Measurements from ENCODE around the gene ZNF655.
A peak's percentile ranks its signal among the peaks of the same experiment; 100 is the strongest.

Gene ZNF655

DNA sequence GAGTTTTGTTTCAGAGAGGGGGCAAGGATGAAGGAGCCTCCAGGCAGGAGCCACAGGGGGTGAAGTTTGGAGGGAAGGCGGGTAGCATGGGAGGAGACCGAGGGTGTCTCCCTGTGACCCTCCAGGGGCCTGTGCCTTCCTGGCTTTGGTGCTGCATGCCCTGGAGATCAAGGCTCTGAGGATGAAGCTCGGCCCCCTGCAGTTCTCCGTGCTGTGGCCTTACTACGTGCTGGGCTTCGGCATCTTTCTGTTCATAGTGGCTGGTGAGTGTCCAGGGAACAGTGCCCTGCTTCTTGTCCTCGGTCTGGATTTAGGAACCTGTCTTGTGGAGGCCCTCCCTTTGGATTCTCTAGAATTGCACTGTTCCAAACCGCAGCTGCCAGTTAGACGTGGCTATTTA lies 49.1 kb downstream of the ZNF655 start:
- no peak for DNase-seq

- no peak for DNase-seq
These were observed 56.1 kb downstream of the ZNF655 start for GRCh38 chr7:99614495-99614894.

- DNase-seq = no peak
These were observed 57.5 kb downstream of the ZNF655 start for GRCh38 chr7:99615989-99616358.

GRCh38 chr7:99616359-99617191 lies 58.1 kb downstream of the ZNF655 start, which contains the start of gene ZSCAN25:
Gene ZSCAN25 (plus strand): TSS chr7:99616946. CDS start chr7:99619607, 2,661 bp downstream.
- peak; percentile 68 for DNase-seq

DNA sequence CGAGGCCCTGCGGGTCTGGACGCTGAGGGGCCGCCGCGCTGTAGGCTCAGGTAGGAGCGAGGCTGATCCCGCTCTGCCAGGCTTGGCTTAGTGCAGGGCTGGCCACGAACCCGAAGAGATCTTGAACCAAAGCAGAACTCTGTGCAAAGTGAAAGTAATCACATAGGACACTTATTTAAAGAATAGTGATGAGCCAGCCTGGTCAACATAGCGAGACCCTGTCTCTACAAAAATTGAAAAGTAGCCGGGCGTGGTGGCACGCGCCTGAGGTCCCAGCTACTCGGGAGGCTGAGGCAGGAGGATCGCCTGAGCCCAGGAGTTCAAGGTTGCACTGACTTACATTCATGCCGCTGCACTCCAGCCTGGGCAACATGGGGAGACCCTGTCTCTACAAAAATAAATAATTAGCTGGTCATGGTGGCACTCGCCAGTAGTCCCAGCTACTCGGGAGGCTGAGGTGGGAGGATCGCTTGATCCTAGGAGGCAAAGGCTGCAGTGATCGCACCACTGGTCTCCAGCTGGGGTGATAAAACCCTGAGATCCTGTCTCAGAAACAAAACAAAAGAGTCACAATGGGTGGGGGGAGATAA lies 58.8 kb downstream of the ZNF655 start:
- DNase-seq = no peak

DNA sequence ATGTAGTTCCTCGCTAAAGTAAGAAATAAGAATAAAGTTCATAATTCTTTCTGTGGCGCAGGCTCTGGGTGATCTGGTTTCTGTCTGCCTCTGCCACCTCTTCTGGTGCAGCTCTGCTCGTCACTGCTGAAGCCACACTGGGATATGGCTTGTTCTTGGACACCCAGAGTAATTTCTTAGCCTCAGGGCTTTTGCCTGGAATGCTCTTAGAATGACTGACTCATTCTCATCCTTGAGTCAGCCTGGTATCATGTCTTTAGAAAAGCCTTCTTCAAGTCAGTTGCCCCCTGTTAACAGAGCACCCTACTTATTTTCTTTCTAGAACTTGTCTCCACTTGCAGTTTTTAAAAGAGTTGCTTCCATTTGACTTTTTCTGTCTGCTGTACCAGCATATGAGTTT lies 60.3 kb downstream of the ZNF655 start:
- DNase-seq = peak; percentile 92

- no peak for DNase-seq
These were observed 61.2 kb downstream of the ZNF655 start for GRCh38 chr7:99619571-99620130.

- DNase-seq = no peak
These were observed 62.8 kb downstream of the ZNF655 start for GRCh38 chr7:99621271-99621670.

DNA sequence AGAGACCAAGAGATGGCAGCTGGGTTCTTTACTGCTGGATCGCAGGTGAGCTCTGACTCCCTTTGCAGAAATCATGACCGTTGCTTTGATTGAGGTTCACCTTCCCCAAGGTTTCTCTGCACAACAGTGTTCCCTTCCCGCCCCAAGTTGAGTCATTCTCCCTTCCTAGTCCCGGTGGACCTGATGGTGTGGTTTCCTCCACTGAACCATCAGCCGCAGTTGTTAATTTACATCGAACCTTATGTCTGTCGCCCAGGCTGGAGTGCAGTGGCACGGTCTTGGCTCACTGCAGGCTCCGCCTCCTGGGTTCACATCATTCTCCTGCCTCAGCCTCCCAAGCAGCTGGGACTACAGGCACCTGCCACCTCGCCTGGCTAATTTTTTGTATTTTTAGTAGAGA lies 64.2 kb downstream of the ZNF655 start:
- no peak for DNase-seq

DNA sequence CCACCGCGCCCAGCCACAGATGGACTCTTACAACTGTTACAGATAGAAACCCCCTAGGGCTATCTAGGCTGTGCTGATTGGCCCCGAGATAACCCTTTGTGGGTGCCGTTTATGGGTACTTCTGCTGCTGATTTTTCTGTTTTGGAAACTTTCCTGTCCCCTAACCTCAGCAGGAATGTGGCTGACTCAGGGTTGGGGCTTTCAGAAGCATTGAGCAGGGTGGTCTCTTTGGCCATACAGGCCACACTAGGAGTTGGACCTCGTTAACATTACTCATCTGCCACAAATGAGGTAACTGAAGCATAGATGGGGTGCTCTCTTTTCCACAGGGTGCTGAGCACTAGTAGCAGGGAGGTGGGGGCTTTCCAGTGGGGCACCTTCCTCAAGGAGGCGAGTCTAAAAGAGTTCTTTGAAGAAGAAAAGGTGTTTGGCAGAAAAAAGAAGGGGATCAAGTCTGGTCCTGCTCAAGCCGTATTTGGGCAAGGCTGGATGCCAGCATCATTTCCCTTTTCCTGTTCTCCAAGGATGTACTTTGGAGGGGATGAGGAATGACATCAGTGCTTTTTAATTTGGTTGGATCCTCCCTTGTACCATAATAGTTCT lies 64.8 kb downstream of the ZNF655 start:
- no peak for DNase-seq

DNA sequence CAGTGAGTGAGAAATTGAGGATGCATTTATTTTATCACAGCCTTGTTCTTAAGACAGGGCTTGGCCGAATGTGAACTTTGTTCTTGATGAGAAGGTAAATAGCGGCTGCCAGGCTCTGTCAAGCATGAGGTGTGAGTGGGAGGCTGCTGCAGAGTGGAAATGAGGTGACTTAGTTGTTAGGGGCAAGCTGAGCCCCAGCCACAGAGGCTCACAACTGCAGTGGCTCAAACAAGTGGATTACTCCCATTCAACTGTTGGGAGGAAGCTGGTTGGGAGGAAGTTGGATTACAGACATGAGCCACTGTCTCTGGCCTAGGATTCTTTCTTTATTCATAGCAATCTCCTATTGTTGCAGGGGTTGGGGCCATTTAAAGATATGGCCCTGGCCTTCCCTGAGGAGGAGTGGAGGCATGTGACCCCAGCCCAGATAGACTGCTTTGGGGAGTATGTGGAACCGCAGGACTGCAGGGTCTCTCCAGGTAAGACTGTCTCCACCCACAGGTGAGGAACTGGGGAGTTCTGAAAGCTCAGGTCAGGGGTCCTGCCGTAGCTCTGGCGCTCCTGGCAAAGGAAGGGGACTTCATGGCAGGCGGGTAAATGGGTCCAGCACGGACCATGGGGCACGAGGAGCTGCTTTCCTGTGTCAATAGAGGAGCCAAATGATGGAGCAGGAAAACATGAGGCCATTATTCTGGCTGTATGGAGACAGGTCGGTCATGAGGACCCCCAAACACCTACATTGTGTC lies 65.4 kb downstream of the ZNF655 start:
- DNase-seq = no peak

DNA sequence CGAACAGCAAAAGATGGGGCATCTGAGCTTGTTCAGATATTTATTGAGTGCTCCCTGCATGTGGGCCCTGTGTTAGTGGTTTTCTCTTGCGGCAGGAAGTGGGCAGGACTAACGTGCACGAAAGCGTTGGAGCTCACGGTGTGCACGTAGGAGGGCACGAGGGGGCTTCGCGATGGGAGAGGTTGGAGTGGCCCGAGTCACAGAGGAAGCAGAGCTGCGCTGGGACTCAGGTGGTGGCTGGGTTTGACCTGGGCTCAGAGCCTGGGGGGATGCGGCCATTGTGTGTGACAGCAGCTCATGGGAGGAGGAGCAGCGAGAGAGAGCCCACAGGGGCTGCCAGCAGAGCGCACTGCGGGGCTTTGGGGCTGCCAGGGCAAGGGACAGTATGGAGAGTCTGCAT lies 66.0 kb downstream of the ZNF655 start:
- no peak for DNase-seq

DNA sequence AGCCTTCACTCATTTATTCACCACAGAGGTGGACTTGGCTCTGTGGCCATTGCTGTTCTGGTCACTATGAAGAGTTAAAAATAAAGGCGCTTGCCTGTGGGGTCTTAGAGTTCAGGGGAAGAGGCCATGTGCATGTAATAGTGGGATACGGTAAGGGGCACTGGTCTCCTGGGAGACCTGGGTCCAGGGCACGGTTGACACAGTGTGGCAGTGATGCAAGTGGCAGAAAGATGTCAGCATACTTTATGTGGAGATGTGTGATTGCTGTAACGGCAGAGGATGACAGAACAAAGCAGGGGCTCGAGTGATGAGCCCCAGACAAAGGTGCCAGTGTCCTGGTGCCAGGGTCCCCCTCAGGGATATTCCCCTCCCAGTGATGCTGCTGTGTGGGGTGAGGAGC lies 66.9 kb downstream of the ZNF655 start:
- no peak for DNase-seq

DNA sequence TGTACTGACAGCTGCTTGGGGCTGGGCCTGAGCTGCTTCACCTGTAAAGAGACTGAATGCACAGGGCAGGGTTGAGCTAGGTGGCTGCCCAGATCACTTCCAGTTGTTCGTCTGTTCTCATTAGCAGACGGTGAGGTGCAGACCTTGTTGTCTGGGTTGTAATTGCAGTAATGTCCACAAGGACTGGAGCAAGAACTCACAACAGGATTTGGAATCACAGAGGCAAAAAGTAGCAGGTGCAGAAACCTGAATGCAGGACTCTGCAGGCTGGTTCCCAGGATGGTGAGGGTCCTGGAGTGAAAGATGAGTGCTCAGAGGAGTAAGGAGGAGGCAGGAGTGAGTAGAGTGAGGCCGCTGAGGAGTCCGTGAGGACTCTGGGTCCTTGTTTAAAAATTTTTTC lies 67.5 kb downstream of the ZNF655 start:
- no peak for DNase-seq

Measured in amniotic stem cell (primary cell).